ENCODE measurements around the gene ZNF497. TPM values are rescaled to one million over a fixed set of nuclear protein-coding genes. Genes with fewer than 3 reads are reported as not detected.

The ZNF497 gene
- total RNA-seq, 2 experiments from 2014 or later = 0.28 to 0.55 TPM

- ChIA-PET POLR2A (interaction anchor here (0.7 to 2.5 kb wide), 6 partner anchors 9 to 188 kb away, joined by 4 to 22 read pairs (median 5); partner anchors contain the start of genes ERVK3-1, TRIM28, ZNF274 and ZNF584), CTCF (interaction anchor here (0.8 kb wide), 1 partner anchor 9 kb away, joined by 3 read pairs; no protein-coding TSS in a partner anchor)
- peaks cover 8% of the 10 kb centered on the region for H3K4me1 Mint-ChIP-seq (ENCODE audit: low read depth)
- H3K9me3 Mint-ChIP-seq = no peaks in the 10 kb centered on the region
- TF ChIP-seq CTCF (IDR thresholded peaks at IDR 0.05) = no peak
- Histone ChIP-seq H3K4me1 (ENCODE audit: insufficient read depth, low read length) (peaks cover 31% of the 10 kb centered on the region), H3K36me3 (ENCODE audit: insufficient read depth, low read length) (no peaks in the 10 kb centered on the region), H3K27me3 (ENCODE audit: control insufficient read depth in 1 of 2, insufficient read depth in 2 of 2, low read length in 2 of 2) (peaks cover 0 to 2% of the 10 kb centered on the region in 2 experiments), H3K9me3 (ENCODE audit: control insufficient read depth in 1 of 2, insufficient read depth in 1 of 2, low read length in 2 of 2) (peaks cover 0 to 22% of the 10 kb centered on the region in 2 experiments), H3K4me3 (ENCODE audit: low read length) (peak overlapping the region; percentile 41), H3K27ac (ENCODE audit: low read depth in 1 of 2, low read length in 2 of 2) (no peak overlapping the region)
- no peaks in the 10 kb centered on the region for H3K36me3 Mint-ChIP-seq (ENCODE audit: low read depth)
- intact Hi-C loops (cut with DNase I, micrococcal nuclease) = no loop called here
- H3K27me3 Mint-ChIP-seq = no peaks in the 10 kb centered on the region
- peak overlapping the region; percentile 51 for H3K4me3 Mint-ChIP-seq
- no peak overlapping the region for H3K27ac Mint-ChIP-seq
- ATAC-seq (ENCODE audit: poor library complexity) (peak; percentile 76), DNase-seq (peak in 13 of 14 experiments; percentile 15 to 72 (median 35))
Observed at GRCh38 chr19:58355908-58356765, 6.4 kb downstream of the ZNF497 start.

- DNase-seq = no peak
- no peak overlapping the region for H3K27ac Mint-ChIP-seq
Observed at GRCh38 chr19:58355215-58355796, 7.2 kb downstream of the ZNF497 start.

More at GRCh38 chr19:58355215-58355796, 7.2 kb downstream of the ZNF497 start:
- Histone ChIP-seq H3K9me3 (ENCODE audit: control insufficient read depth in 1 of 2, insufficient read depth in 1 of 2, low read length in 2 of 2) (peaks cover 0 to 28% of the 10 kb centered on the region in 2 experiments), H3K27ac (ENCODE audit: low read depth in 1 of 2, low read length in 2 of 2) (no peak overlapping the region), H3K36me3 (ENCODE audit: insufficient read depth, low read length) (no peaks in the 10 kb centered on the region), H3K4me3 (ENCODE audit: low read length) (no peak overlapping the region), H3K27me3 (ENCODE audit: control insufficient read depth in 1 of 2, insufficient read depth in 2 of 2, low read length in 2 of 2) (peaks cover 0 to 2% of the 10 kb centered on the region in 2 experiments), H3K4me1 (ENCODE audit: insufficient read depth, low read length) (peaks cover 31% of the 10 kb centered on the region)
- peaks cover 8% of the 10 kb centered on the region for H3K4me1 Mint-ChIP-seq (ENCODE audit: low read depth)
- intact Hi-C loops (cut with DNase I, micrococcal nuclease) = no loop called here
- no peaks in the 10 kb centered on the region for H3K36me3 Mint-ChIP-seq (ENCODE audit: low read depth)
- no peak for ATAC-seq (ENCODE audit: poor library complexity)
- ChIA-PET POLR2A (interaction anchor here (1.1 to 2.5 kb wide), 2 partner anchors 8 to 9 kb away, joined by 4 to 22 read pairs; partner anchors contain the start of gene ZNF497), CTCF (no interaction called here)
- H3K4me3 Mint-ChIP-seq = peak overlapping the region; percentile 62
- no peaks in the 10 kb centered on the region for H3K9me3 Mint-ChIP-seq
- H3K27me3 Mint-ChIP-seq = no peaks in the 10 kb centered on the region
- TF ChIP-seq CTCF (IDR thresholded peaks at IDR 0.05) = no peak
